K562 (cell line): ENCODE results near the gene CAMK2G. TPM values are rescaled to one million over a fixed set of nuclear protein-coding genes. Genes with fewer than 3 reads are reported as not detected.

ENCODE experiments used
- AFF1 ChIP-seq, 2 experiments: fragments of 450-650 bp; IDR thresholded peaks; 2 replicates each; pipeline ENCODE4 v1.6.1; 2018; ENCODE audit warnings: mild to moderate bottlenecking in 2 of 2, low read depth in 1 of 2; ENCODE audit not compliant: partially characterized antibody in 2 of 2
- ARID3A ChIP-seq: IDR thresholded peaks from 2 replicates; pipeline ENCODE4 v1.6.1; 2012; ENCODE audit warnings: low read depth, low read length, improper control_type of control experiment, borderline replicate concordance
- CTBP1 ChIP-seq: fragments of 450-650 bp; IDR thresholded peaks from 2 replicates; pipeline ENCODE4 v1.6.1; 2016; ENCODE audit warnings: borderline replicate concordance
- HOXB6 ChIP-seq: fragments of 250-450 bp; sonication (Bioruptor Pico); IDR thresholded peaks from 2 replicates; pipeline ENCODE4 v1.5.1; 2022; ENCODE audit warnings: mild to moderate bottlenecking, borderline replicate concordance
- MAZ ChIP-seq, 2 experiments: fragments of 450-650 bp in 1 of 2; sonication (generic) in 1 of 2; formaldehyde crosslinking; IDR thresholded peaks in 1 of 2; conservative IDR thresholded peaks in 1 of 2; 2 replicates each; pipeline versions ENCODE4 v1.4.0 to v1.5.0; 2020; ENCODE audit warnings: mild to moderate bottlenecking in 1 of 2, missing genetic modification reagents in 1 of 2
- MYNN ChIP-seq, 2 experiments: sonication (generic); formaldehyde crosslinking in 1 of 2; IDR thresholded peaks; 2 replicates each; pipeline versions ENCODE4 v1.5.0 to v1.6.1; 2016 to 2020; ENCODE audit warnings: antibody characterized with exemption in 1 of 2, missing genetic modification reagents in 1 of 2
- REST ChIP-seq, 2 experiments: fragments of 450-650 bp; formaldehyde crosslinking in 1 of 2; IDR thresholded peaks; 2 replicates each; pipeline versions ENCODE4 v1.4.0 to v1.6.1; 2014 to 2020; ENCODE audit warnings: mild to moderate bottlenecking in 2 of 2, borderline replicate concordance in 1 of 2, low read depth in 1 of 2
- RFX7 ChIP-seq: fragments of 250-450 bp; sonication (Bioruptor Pico); IDR thresholded peaks from 2 replicates; pipeline ENCODE4 v1.5.1; 2021; ENCODE audit warnings: mild to moderate bottlenecking
- SOX6 ChIP-seq: fragments of 450-650 bp; IDR thresholded peaks from 2 replicates; pipeline ENCODE4 v1.6.1; 2014; ENCODE audit warnings: mild to moderate bottlenecking
- TAF15 ChIP-seq: fragments of 200-400 bp; formaldehyde crosslinking; IDR thresholded peaks from 2 replicates; pipeline ENCODE4 v1.6.1; 2017; ENCODE audit warnings: mild to moderate bottlenecking, low read depth, low read length, moderate library complexity
- ZBTB26 ChIP-seq: fragments of 450-650 bp; formaldehyde crosslinking; IDR thresholded peaks from 2 replicates; pipeline ENCODE4 v1.4.0; 2022; ENCODE audit warnings: missing genetic modification characterization
- ZEB2 ChIP-seq: fragments of 450-650 bp; IDR thresholded peaks from 2 replicates; pipeline ENCODE4 v1.6.1; 2016
- polyA plus RNA-seq, 8 experiments: library from polyadenylated mRNA; depleted of rRNA in 4 of 8; stranded (reverse) in 5 of 8; unstranded in 3 of 8; fragments of >200 nt; fragmentation: Nextera tagmentation in 2 of 8; fragmentation: Illumina TruSeq in 1 of 8; extraction: Ambion mirVana in 2 of 8; extraction: Trizol in 1 of 8; gene quantifications; 2 replicates each; pipeline versions ENCODE4 v1.2.1 to v1.2.3, GENCODE V29; 2011 to 2014; ENCODE audit warnings: inconsistent platforms in 1 of 8, missing spikeins in 1 of 8
- total RNA-seq, 7 experiments: library from RNA; depleted of rRNA in 6 of 7; stranded (reverse); fragments of >200 nt in 6 of 7; fragmentation: Illumina TruSeq in 2 of 7; extraction: Trizol in 2 of 7; gene quantifications; 2 replicates each; pipeline versions ENCODE4 v1.2.1 to v1.2.3, GENCODE V29; 2011 to 2021; ENCODE audit warnings: low replicate concordance in 1 of 7

CAMK2G gene
- total and polyA plus RNA-seq, 9 of the 15 experiments (the other 6 are each of a cell fraction or from before 2014, with no cell fraction given) = 9.0 to 37.9 (median 32.6) TPM

GRCh38 chr10:73774637-73775036, 99.7 kb downstream of the CAMK2G start (continued):
- TF ChIP-seq ARID3A (peak; percentile 76), AFF1 (IDR thresholded peaks at IDR 0.05; ENCODE audit: low read depth in 1 of 2, partially characterized antibody in 2 of 2) (no peak), TAF15 (no peak), RFX7 (CRISPR knock-in tag) (no peak), SOX6 (peak; percentile 65; the same call in 1 of the 2 replicates), REST (IDR thresholded peaks at IDR 0.05; ENCODE audit: borderline replicate concordance) (peak; percentile 44; the same call in 1 of the 2 replicates), REST (CRISPR knock-in tag; IDR thresholded peaks at IDR 0.05; ENCODE audit: low read depth) (no peak), CTBP1 (peak; percentile 75; the same call in 1 of the 2 replicates), MAZ (CRISPR knock-in tag; conservative IDR thresholded peaks at IDR 0.05 in 1 of 2, IDR thresholded peaks at IDR 0.05 in 1 of 2) (peak in 1 of 2 experiments; percentile 25; a peak in 1 of 4 replicates), ZEB2 (peak; percentile 66), ZBTB26 (CRISPR knock-in tag) (peak; percentile 71; the same call in 1 of the 2 replicates), MYNN (IDR thresholded peaks at IDR 0.05) (0 out of 2 replicates have a peak, but pooled peaks have one; percentile 19), MYNN (CRISPR knock-in tag; IDR thresholded peaks at IDR 0.05) (no peak), HOXB6 (CRISPR knock-in tag) (no peak)
